CD4-positive, alpha-beta T cell treated with Interleukin-4 for 4 hours (primary cell): ENCODE data around the gene KRTAP1-5.
"Not testable (repeated sequence)": the region's sequence is repeated elsewhere in the genome, so short reads cannot be mapped to it uniquely, and the experiment has no call there.

ENCODE experiments used
- DNase-seq: peaks from one replicate; pipeline ENCODE4 v3.0.0-alpha.2; 2020

KRTAP1-5 gene

GRCh38 chr17:41046735-41047465 lies 19.9 kb upstream of the KRTAP1-5 start, which contains the start of gene KRTAP2-1:
Gene KRTAP2-1, minus strand, starts transcription at chr17:41047316. Its CDS starts 49 bp downstream, at chr17:41047267.
- not testable (repeated sequence) for DNase-seq

GRCh38 chr17:41042953-41043352 lies 15.9 kb upstream of the KRTAP1-5 start:
- no peak for DNase-seq

GRCh38 chr17:41040783-41041571 lies 14.0 kb upstream of the KRTAP1-5 start, which contains the start of gene KRTAP1-1:
Gene KRTAP1-1, minus strand, starts transcription at chr17:41041450. Its CDS starts 53 bp downstream, at chr17:41041397.
- DNase-seq, result not testable (repeated sequence)

DNA sequence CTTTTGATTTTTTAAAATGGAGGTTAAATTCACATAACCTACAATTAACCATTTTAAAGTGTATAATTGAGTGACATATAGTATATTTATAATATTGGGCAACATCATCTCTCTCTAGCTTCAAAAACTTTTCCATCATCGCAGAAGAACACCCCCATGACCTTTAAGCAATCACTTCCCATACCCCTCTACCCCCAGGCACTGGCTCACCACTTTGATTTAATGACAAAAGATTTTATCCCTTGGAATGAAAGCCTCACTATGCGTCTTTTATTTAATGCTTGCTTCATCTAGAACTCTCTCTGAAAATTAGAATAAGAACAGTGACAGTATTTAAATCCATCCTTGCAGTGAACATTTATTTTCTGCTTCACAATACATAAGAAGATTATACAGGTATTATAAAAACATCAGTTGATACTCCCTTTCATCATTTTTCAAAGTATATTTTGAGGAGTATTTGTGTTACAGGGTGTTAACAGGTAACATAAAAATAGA lies 10.9 kb upstream of the KRTAP1-5 start:
- DNase-seq, result no peak

- not testable (repeated sequence) for DNase-seq
Observed at GRCh38 chr17:41034346-41034935, 7.4 kb upstream of the KRTAP1-5 start, which contains the start of gene KRTAP1-3. Gene KRTAP1-3, minus strand, starts transcription at chr17:41034874. Its CDS starts 53 bp downstream, at chr17:41034821.

- no peak for DNase-seq
Observed at GRCh38 chr17:41029633-41030245, 2.7 kb upstream of the KRTAP1-5 start, which contains the start of gene KRTAP1-4. Gene KRTAP1-4, minus strand, starts transcription at chr17:41030195. Its CDS starts 117 bp downstream, at chr17:41030078.

- no peak for DNase-seq
Observed at GRCh38 chr17:41024697-41025096, 2.3 kb downstream of the KRTAP1-5 start.

DNA sequence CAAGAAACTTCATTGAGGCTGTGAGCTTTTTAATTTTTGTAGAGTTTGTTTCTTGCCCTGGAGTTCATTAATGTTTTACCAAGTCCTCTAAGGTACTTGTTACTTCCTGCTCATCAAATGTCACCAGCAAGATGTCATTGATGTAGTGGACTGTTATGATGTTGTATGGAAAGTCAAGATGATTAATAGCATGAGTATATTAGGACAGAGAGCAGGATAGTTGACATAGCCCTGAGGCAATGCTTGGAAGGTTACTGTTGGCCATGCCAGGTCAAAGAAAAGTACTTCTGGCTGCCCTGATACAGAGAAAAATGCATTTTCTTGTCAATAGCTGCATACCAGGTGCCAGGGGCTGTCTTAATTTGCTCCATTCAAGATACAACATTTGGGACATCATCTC lies 6.7 kb downstream of the KRTAP1-5 start:
- no peak for DNase-seq

- no peak for DNase-seq
Observed at GRCh38 chr17:41019415-41019814, 7.6 kb downstream of the KRTAP1-5 start.

DNA sequence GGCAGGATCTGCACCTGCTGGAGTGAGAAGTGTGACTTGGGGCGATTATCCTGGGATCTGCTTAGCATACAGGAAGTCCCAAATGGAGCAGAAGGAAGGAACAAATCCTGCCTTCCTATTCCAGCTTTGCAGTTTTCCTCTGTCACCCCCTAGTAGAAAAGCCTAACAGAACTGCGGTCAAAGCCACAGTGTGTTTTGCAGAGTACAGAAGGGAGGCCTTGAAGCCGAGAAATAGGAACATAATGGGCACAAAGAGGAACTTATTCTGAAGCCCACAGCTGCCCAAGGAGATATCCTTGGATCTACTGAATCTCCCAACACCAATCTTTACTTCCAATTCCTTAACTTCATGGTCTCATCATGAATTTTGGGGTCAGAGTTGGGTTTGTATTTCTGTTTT lies 8.5 kb downstream of the KRTAP1-5 start:
- DNase-seq, result no peak

DNA sequence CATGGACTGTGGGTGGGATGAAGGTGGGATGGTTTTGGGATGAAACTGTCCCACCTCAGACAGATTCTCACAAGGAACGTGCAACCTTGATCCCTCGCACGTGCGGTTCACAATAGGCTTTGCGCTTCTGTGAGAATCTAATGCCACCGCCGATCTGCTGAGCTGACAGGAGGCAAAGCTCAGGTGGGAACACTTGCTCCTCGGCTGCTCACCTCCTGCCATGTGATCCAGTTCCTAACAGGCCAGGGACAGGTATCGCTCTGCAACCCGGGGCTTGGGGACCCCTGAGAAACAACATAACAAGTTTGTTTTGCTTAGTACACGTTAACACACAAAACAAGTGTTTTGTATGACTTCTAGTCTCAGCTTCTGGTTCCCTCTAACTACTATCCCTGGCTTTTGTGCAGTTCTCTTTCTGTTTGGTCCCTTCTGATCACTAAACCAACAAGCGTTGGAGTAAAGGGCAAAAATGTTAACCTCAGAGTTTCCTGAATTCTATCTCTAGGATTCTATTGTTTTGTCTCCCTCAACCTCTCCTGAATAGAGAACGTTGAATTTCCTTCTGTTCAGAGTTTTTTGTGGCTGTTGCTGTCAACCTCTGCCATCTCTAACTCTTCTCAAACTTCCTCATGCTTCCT lies 10.3 kb downstream of the KRTAP1-5 start:
- DNase-seq, result no peak

- DNase-seq, result no peak
Observed at GRCh38 chr17:41015454-41015853, 11.6 kb downstream of the KRTAP1-5 start.

DNA sequence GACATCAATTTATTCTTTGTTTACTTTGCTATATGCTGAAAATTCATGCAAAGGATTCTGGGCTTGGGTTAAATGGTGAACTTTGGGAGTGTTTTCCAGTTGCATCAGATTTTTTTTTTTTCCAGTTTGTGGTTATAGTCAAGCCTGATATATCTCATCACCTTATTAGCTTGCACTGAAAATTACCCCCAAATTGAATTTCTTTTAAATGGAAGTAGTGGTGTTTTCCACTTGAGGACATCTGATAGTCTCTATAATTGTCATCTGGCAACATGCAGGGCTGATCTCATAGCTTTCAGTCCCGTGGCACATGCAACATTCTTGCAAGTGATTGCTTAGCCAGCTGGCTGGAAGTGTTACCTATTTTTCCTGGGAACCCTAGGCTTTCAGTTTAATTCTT lies 13.4 kb downstream of the KRTAP1-5 start:
- DNase-seq, result no peak

GRCh38 chr17:41013181-41013580 lies 13.8 kb downstream of the KRTAP1-5 start:
- no peak for DNase-seq

DNA sequence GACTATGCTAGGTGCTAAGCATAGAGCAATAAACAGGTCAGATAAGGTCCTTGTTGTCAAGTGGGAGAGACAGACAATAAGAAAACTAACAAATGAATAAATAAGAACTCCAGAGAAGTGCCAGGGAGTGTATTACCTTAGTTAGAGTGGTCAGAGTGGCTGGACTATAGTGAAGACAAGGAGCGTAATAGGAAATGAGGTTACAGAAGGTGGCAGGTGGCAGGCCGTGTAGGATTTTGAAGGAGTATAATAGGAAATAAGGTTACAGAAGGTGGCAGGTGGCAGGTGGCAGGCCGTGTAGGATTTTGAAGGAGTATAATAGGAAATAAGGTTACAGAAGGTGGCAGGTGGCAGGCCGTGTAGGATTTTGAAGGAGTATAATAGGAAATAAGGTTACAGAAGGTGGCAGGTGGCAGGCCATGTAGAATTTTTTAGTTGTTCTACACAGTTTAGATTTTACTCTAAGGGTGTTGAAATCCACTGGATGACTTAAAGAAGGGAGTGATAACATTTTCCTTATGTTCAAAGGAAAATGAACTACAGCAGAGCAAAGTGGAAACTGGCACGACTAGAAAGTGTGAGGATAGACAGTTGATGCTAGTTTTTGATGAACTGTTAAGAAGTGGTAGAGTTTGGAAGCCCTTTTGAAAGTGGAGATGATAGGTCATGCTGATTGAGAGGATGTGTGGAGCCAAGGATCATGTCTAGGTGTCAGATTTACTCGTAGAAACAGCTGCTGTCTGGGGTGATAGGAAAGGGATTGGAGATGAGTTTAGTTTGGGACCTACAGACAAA lies 14.5 kb downstream of the KRTAP1-5 start:
- DNase-seq, result no peak

DNA sequence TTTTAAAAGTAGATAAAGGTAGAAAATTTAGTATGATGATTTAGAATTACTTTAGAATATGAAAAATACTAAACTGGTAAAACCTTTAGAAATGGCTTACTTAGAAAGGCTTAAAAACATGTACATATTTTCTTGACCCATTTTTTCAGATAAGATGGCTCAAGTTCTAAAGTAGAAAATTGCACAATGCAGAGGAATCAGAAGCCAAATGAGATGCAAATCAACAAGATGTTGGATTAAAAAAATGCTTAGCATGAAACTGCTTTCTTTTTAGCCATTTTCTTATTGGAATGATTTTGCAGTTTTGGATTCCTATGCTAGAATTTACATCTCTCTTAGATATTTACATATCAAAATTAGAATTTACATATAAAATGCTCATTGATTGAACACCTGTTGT lies 16.6 kb downstream of the KRTAP1-5 start:
- no peak for DNase-seq

DNA sequence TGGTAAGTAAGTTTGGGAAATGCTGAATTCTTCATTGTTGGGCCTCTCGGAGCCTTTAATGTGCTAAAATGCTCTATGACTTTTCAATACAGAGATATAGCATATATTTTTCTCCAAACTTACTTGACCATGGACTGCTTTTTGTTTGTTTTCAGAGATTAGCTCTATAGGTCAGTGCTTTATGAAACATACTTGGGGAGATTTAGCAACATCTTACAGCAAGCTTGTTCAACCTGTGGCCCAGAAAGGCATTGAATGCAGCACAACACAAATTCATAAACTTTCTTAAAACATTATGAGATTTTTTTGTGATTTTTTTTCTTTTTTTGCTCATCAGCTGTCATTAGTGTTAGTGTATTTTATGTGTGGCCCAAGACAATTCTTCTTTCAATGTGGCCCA lies 17.1 kb downstream of the KRTAP1-5 start:
- no peak for DNase-seq

DNA sequence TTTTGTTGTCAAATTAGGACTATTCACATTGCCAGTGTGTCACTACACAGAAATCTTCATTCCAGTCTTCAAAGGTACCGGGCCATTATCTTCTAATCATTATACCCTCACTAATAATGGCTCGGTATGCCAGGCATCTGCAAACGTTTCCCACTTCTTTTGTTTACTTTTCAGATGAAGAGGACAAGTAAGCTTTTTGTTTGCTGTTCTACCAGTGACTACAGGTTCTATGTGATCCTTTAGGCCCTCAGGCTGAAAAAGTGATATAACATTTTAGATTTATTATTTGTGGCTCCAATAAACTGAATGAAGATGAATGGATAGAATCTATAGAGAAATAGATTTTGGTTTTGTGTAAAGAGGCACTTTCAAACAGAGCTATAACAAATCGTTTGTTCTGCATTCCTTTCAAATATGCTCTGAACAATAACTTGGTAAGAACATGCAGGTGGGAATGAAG lies 17.7 kb downstream of the KRTAP1-5 start:
- DNase-seq, result no peak

- DNase-seq, result no peak
Observed at GRCh38 chr17:41008811-41009210, 18.2 kb downstream of the KRTAP1-5 start, which contains the start of gene KRTAP3-1. Gene KRTAP3-1, minus strand, starts transcription at chr17:41009128. Its CDS starts 54 bp downstream, at chr17:41009074.

DNA sequence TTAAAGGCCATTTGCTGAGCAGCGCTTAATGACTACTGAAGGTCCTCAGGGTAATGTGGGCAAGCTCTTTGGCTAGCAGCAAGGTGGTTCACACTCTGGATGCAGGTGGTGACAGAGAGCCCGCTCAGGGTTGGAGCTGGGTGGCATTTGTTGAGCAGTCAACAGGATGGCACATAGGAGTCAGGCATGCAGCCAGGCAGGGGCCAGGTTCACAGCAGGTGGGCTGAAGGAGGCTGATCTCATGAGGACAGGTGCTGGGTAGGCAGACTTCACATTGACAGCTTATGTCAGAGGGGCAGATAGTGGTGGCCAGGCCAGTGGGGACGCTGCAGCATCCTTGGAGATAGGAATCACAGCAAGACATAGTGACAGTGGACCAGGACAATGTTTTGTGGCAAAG lies 22.6 kb downstream of the KRTAP1-5 start:
- DNase-seq, result no peak

GRCh38 chr17:41003926-41004325 lies 23.1 kb downstream of the KRTAP1-5 start:
- no peak for DNase-seq
